LNCAP (cell line): ENCODE data around the gene ACTG1.

Source experiments
- CTCF ChIP-seq: fragments of 450-650 bp; IDR thresholded peaks from 2 replicates; pipeline ENCODE4 v1.5.1; 2017; ENCODE audit warnings: mild to moderate bottlenecking

ACTG1 gene

GRCh38 chr17:81518113-81518784, 5.7 kb upstream of the ACTG1 start:
- TF ChIP-seq CTCF, result no peak

- no peak for TF ChIP-seq CTCF
Observed at GRCh38 chr17:81517339-81518112, 4.9 kb upstream of the ACTG1 start.

GRCh38 chr17:81517009-81517338, 4.4 kb upstream of the ACTG1 start:
- TF ChIP-seq CTCF, result no peak

- TF ChIP-seq CTCF, result no peak
Observed at GRCh38 chr17:81516439-81516838, 3.8 kb upstream of the ACTG1 start.

- no peak for TF ChIP-seq CTCF
Observed at GRCh38 chr17:81515530-81516041, 3.0 kb upstream of the ACTG1 start.

- no peak for TF ChIP-seq CTCF
Observed at GRCh38 chr17:81514739-81515529, 2.3 kb upstream of the ACTG1 start.

- TF ChIP-seq CTCF, result no peak
Observed at GRCh38 chr17:81514489-81514738, 1.8 kb upstream of the ACTG1 start.
